ENCODE results near the gene IZUMO4. TPM values are rescaled to one million over a fixed set of nuclear protein-coding genes. Genes with fewer than 3 reads are reported as not detected.

Gene IZUMO4
- total RNA-seq, 1 donor from 2014 or later, result 5.8 TPM

DNA sequence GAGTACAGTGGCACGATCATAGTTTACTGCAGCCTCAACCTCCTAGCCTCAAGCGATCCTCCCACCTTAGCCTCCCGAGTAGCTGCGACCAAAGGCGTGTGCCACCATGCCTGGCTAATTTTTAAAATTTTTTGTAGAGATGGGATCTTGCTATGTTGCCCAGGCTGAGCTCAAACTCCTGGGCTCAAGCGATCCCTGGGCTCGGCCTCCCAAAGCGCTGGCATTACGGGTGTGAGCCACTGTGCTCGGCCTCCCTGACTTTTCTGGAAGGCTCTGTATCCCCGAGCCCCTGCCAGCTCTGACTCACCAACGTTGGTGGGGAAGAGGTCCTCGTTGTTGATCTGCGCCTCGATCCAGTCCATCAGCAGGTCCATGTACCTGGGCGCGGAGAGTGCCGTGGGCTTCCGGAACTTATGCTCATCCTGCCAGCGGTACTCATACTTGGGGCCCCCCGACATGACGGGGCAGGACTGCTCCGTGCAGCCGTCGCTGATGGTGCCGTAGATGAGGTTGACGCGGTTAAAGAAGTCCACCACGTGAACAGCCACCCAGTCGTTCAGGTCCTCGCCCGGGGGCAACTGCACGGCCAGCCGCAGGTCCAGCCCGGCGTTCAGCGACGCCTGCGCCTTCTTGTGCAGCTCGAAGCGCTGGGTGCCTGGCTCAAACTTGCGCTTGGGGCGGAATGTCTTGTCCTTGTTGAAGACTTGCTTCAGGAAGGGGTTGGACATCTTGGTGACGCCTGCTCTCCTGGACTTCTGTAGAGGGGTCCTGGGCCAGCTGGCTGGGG is 18.7 kb upstream of the IZUMO4 start:
- Histone ChIP-seq H3K27ac (ENCODE audit: low read depth, low read length) (no peak overlapping the region), H3K36me3 (ENCODE audit: insufficient read depth, low read length) (peaks cover 11% of the 10 kb centered on the region), H3K79me2 (ENCODE audit: insufficient read depth, low read length) (peaks cover 28% of the 10 kb centered on the region), H3K4me3 (ENCODE audit: insufficient read depth, low read depth, low read length) (no peak overlapping the region), H4K20me1 (ENCODE audit: insufficient read depth, low read length) (peaks cover 43% of the 10 kb centered on the region), H3K4me1 (ENCODE audit: insufficient read depth, low read length) (no peaks in the 10 kb centered on the region), H3K27me3 (ENCODE audit: insufficient read depth, low read length) (no peaks in the 10 kb centered on the region), H3K4me2 (ENCODE audit: low read length) (no peak overlapping the region), H3K9me3 (ENCODE audit: insufficient read depth, low read depth, low read length) (no peaks in the 10 kb centered on the region), H2AFZ (ENCODE audit: low read depth, low read length) (no peak overlapping the region), H3K9ac (ENCODE audit: low read length) (no peak overlapping the region)
- TF ChIP-seq, protein P1, sequence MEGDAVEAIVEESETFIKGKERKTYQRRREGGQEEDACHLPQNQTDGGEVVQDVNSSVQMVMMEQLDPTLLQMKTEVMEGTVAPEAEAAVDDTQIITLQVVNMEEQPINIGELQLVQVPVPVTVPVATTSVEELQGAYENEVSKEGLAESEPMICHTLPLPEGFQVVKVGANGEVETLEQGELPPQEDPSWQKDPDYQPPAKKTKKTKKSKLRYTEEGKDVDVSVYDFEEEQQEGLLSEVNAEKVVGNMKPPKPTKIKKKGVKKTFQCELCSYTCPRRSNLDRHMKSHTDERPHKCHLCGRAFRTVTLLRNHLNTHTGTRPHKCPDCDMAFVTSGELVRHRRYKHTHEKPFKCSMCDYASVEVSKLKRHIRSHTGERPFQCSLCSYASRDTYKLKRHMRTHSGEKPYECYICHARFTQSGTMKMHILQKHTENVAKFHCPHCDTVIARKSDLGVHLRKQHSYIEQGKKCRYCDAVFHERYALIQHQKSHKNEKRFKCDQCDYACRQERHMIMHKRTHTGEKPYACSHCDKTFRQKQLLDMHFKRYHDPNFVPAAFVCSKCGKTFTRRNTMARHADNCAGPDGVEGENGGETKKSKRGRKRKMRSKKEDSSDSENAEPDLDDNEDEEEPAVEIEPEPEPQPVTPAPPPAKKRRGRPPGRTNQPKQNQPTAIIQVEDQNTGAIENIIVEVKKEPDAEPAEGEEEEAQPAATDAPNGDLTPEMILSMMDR (IDR thresholded peaks at IDR 0.05; ENCODE audit: insufficient read depth, low read depth, low read length), result no peak
- no peak for TF ChIP-seq EZH2 (IDR thresholded peaks at IDR 0.05; ENCODE audit: insufficient read depth, low read length)
- no peaks in the 10 kb centered on the region for H3K4me1 Mint-ChIP-seq (ENCODE audit: low read depth, unreplicated experiment)
- no peak for FAIRE-seq
- H3K4me3 Mint-ChIP-seq (ENCODE audit: unreplicated experiment), result no peak overlapping the region
- no peaks in the 10 kb centered on the region for H3K9me3 Mint-ChIP-seq (ENCODE audit: unreplicated experiment)
- DNase-seq (ENCODE audit: low read depth), result no peak
- peaks cover 23% of the 10 kb centered on the region for H3K36me3 Mint-ChIP-seq (ENCODE audit: low read depth, unreplicated experiment)
- no peaks in the 10 kb centered on the region for H3K27me3 Mint-ChIP-seq (ENCODE audit: low read depth, unreplicated experiment)
- no peak overlapping the region for H3K27ac Mint-ChIP-seq (ENCODE audit: unreplicated experiment)

DNA sequence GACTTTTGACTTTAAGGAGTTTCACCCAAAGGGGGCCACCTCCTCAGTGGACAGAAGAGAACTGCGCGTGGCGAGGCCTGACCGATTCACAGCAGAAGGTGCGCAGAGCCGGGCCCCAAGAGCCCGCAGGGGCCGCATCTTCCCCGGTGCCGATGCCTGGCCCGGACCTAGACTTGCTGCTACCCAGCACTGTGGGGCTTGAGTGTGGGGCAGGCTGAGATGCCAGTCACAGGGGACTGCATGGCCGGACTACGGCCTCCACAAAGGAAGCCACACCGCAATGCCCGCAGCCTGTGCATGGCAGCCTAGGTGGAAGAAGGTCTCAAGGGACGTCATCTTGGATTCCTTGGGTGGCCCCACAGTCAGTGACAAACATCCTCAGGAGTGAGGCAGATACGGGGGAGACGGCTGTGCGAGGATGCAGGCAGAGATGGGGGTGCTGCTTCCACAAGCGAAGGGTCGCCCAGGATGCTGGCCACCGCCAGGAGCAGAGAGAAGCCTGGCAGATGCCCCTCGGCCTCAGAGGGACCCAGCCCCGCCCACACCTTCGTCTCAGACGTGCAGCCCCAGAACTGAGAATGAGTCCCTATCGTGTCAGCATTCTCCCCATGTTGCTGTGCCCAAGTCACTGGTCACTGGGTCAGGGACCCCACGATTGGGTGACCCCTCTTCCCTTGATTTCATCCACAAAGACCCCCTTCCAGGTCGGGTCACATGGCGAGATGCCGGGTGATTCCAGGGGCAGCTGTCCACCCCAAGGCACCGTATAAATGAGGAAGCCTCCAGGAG is 17.4 kb upstream of the IZUMO4 start:
- Mint-ChIP-seq H3K36me3 (ENCODE audit: low read depth, unreplicated experiment) (peaks cover 20% of the 10 kb centered on the region), H3K27me3 (ENCODE audit: low read depth, unreplicated experiment) (no peaks in the 10 kb centered on the region), H3K27ac (ENCODE audit: unreplicated experiment) (no peak overlapping the region), H3K9me3 (ENCODE audit: unreplicated experiment) (no peaks in the 10 kb centered on the region), H3K4me3 (ENCODE audit: unreplicated experiment) (no peak overlapping the region), H3K4me1 (ENCODE audit: low read depth, unreplicated experiment) (no peaks in the 10 kb centered on the region)
- H3K36me3 ChIP-seq (ENCODE audit: insufficient read depth, low read length), result peaks cover 11% of the 10 kb centered on the region
- peaks cover 50% of the 10 kb centered on the region for H4K20me1 ChIP-seq (ENCODE audit: insufficient read depth, low read length)
- peaks cover 34% of the 10 kb centered on the region for H3K79me2 ChIP-seq (ENCODE audit: insufficient read depth, low read length)
- no peaks in the 10 kb centered on the region for H3K4me1 ChIP-seq (ENCODE audit: insufficient read depth, low read length)
- no peak for TF ChIP-seq EZH2 (IDR thresholded peaks at IDR 0.05; ENCODE audit: insufficient read depth, low read length)
- TF ChIP-seq, protein P1 (IDR thresholded peaks at IDR 0.05; ENCODE audit: insufficient read depth, low read depth, low read length), result no peak
- H3K9ac ChIP-seq (ENCODE audit: low read length), result no peak overlapping the region
- no peak overlapping the region for H2AFZ ChIP-seq (ENCODE audit: low read depth, low read length)
- DNase-seq (ENCODE audit: low read depth), result no peak
- H3K9me3 ChIP-seq (ENCODE audit: insufficient read depth, low read depth, low read length), result no peaks in the 10 kb centered on the region
- no peak for FAIRE-seq
- no peaks in the 10 kb centered on the region for H3K27me3 ChIP-seq (ENCODE audit: insufficient read depth, low read length)
- no peak overlapping the region for H3K27ac ChIP-seq (ENCODE audit: low read depth, low read length)
- no peak overlapping the region for H3K4me3 ChIP-seq (ENCODE audit: insufficient read depth, low read depth, low read length)
- no peak overlapping the region for H3K4me2 ChIP-seq (ENCODE audit: low read length)

Measured in astrocyte (in vitro differentiated cells and primary cell).